GM13977 (cell line): Measurements from ENCODE around the gene RFX2.

Experiments used
- DNase-seq: peaks from one replicate; pipeline ENCODE4 v3.0.0; 2012; ENCODE audit warnings: low spot score
- in situ Hi-C: fragments of 300-500 bp; cut with MboI; formaldehyde crosslinking; loops from one replicate; pipeline ENCODE4 v1.12.0; 2022; ENCODE audit warnings: low sequenced_read_pairs, low pct_unique_long_range_greater_than_20kb, mixed read lengths, inconsistent platforms; ENCODE audit not compliant: unreplicated experiment
- TF ChIP-seq, protein P1 (sequence below): IDR thresholded peaks from 2 replicates; pipeline ENCODE4 v1.5.1; 2012; ENCODE audit warnings: mild to moderate bottlenecking, control low read depth; ENCODE audit not compliant: insufficient read depth; ENCODE audit errors: extremely low read depth, missing control alignments

Gene RFX2

DNA sequence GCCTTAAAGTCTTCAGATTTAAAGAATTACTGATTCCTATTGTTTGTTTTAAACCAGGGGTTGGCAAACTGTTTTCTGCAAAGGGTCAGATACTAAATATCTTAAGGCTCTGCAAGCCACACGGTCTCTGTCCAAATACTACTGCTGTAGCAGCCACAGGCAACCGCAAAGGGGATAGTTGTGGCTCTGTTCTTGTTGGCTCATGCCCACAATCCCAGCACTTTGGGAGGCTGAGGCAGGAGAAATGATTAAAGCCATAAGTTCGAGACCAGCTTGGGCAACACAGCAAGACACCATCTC lies 154.7 kb downstream of the RFX2 start:
- TF ChIP-seq, protein P1, sequence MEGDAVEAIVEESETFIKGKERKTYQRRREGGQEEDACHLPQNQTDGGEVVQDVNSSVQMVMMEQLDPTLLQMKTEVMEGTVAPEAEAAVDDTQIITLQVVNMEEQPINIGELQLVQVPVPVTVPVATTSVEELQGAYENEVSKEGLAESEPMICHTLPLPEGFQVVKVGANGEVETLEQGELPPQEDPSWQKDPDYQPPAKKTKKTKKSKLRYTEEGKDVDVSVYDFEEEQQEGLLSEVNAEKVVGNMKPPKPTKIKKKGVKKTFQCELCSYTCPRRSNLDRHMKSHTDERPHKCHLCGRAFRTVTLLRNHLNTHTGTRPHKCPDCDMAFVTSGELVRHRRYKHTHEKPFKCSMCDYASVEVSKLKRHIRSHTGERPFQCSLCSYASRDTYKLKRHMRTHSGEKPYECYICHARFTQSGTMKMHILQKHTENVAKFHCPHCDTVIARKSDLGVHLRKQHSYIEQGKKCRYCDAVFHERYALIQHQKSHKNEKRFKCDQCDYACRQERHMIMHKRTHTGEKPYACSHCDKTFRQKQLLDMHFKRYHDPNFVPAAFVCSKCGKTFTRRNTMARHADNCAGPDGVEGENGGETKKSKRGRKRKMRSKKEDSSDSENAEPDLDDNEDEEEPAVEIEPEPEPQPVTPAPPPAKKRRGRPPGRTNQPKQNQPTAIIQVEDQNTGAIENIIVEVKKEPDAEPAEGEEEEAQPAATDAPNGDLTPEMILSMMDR = no peak
- DNase-seq = no peak
- in situ Hi-C loops = no loop called here

DNA sequence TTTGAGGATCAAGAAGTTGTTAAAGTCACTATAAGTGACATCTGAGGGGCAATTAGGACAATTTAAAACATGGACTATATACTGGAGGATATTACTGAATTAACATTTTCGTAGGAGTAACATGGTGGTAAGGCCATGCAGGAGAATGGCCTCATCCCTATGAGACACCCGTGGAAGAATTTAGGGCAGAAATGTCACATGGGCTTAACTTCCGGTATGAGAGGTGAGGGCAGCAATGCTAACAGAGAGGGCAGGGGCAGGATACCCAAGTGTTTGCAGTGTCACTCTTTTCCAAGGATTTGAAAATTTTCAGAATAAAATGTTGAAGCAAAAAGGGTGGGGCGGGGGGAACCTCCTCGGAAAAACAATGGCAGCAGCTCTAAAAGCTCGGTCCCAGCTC lies 156.0 kb downstream of the RFX2 start:
- TF ChIP-seq, protein P1 = no peak
- in situ Hi-C loops = no loop called here
- no peak for DNase-seq

DNA sequence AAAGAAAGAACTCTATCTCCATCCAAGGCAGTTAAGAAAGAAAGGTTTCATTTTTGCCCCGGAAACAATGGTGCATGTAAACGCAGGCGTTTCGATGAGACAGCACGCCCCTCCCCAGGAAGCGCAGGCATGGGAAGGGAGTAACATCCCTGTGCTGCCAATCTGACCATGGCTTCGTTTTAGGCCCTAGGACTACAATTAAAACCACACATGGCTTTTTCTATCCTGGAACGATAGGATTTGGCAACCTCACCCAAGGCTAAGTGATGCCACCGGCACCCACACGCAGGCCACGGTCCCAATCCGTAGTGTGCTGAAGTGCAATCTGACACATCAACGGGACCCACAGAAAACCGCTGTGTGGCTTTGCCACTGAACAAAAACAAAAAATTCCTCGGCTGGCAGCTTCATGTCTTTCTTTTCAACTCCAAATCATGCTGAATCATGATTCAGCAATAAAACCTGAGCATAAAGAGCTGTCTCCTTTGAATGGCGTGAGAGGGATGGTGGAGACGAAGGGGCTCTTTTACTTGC lies 156.6 kb downstream of the RFX2 start:
- no peak for DNase-seq
- in situ Hi-C loops = no loop called here
- TF ChIP-seq, protein P1 = no peak

DNA sequence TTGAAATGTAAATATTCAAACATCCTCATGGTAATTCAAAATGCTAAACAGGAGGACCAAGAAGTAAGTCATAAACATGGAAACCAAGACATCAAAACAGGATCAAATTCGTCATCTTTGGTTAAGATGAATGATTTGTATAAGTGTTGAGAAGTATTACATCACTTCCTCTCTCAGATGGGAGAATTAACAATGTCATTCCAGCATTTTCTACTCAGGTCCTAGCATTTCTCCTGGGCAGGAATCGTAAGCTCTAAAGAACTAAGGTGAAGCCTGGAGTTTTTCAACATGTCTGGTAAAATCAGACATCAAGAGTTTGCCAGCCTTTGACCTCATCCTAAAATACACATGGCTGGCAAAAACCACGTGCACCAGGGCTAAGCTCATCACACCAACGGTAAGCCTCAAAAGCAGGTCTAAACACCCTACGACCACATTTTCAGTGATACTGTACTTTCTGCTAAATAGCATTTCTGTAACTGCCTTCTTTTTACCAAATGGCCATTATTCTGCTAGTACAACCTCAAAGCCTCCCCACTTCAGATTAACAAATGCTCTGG lies 157.2 kb downstream of the RFX2 start:
- TF ChIP-seq, protein P1 = no peak
- in situ Hi-C loops = no loop called here

DNA sequence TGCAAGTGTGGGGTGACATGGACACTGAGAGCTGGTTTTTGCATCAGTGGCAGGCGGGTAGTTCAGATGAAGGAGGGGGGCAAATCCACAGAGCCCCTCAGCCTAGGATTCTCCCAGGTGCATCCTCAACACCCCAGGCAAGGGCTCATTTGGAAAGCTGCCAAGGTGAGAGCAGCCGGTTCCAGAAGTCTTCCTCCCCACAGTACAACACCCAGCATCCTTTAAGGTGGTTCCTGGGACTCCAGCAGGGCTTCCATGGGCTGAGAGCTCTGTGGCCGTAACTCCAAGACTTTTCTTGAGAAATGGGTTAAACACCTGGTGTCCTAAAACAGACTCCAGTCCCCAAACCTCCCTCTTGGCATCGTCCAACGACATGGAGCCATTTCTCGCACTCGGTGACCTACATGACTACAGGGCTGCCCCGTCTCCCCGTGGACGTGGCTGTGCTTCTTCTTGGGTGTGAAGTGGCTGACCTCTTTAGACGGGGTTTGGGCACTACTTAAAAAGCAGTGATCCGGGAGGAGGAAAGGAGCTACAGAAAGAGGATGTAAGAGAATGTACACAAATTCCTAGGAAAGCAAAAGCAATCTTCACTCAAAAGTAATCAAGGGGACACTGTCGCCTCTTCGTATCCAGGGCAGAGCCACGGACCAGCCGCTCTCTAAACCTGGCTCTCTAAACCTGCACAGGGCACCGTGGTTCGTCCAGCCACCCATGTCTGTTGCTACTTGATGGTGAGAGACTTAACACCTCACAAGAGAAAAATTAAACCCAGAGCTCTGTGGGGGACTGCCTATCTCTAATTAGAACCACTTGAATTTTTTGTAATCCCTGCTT lies 157.9 kb downstream of the RFX2 start:
- TF ChIP-seq, protein P1 = no peak
- no peak for DNase-seq
- in situ Hi-C loops = no loop called here

More for the DNA sequence above, 157.2 kb downstream of the RFX2 start:
- DNase-seq = no peak

DNA sequence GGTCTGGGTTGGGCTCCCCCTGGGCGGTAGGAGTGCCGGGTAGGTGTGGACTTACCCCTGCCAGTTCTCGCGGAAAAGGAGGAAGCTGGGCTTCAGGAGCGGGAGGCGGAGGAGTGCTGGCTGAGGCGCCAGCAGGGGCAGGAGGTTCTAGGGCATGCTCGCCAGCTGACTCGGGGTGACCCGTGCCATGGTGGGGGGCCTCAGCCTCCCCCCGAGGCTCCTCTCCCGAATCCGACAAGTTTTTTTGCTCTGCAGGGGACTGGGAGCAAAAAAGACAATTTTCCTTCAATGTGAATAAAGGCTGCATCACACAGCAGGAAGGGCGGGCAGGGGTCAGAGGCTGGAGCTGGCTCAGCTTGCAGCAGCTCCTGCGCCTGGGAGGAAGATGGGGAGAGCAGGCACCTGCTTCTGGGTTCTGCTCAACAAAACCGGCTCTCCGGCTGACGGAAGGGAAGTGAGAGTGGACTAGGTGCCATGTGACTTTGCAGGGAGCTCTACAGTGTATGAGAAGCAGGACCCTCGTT lies 158.9 kb downstream of the RFX2 start:
- in situ Hi-C loops = no loop called here
- TF ChIP-seq, protein P1 = no peak
- peak; percentile 56 for DNase-seq
